NCI-H526 treated with DMSO at 0.1 percent for 48 hours (cell line): ENCODE data around the gene TECPR1.
A peak's percentile ranks its signal among the peaks of the same experiment; 100 is the strongest.

Experiments
- DNase-seq: peaks from one replicate; lab custom pipeline; 2025; lab: John Stamatoyannopoulos, UW

TECPR1 gene

GRCh38 chr7:98211676-98212531 is 40.1 kb downstream of the TECPR1 start:
- no peak for DNase-seq

GRCh38 chr7:98211221-98211675 is 40.8 kb downstream of the TECPR1 start, which contains the start of gene BHLHA15:
BHLHA15 (plus strand) TSS chr7:98211439; CDS start chr7:98212310, 871 bp downstream.
- no peak for DNase-seq

GRCh38 chr7:98210513-98211220 is 41.4 kb downstream of the TECPR1 start:
- no peak for DNase-seq

- no peak for DNase-seq
Measured at GRCh38 chr7:98209166-98209920, 42.7 kb downstream of the TECPR1 start.

GRCh38 chr7:98206451-98207330 is 45.3 kb downstream of the TECPR1 start:
- no peak for DNase-seq

GRCh38 chr7:98205162-98205845 is 46.7 kb downstream of the TECPR1 start:
- DNase-seq = no peak

GRCh38 chr7:98204670-98205069 is 47.4 kb downstream of the TECPR1 start:
- DNase-seq = no peak

- DNase-seq = no peak
Measured at GRCh38 chr7:98203964-98204605, 47.9 kb downstream of the TECPR1 start.

GRCh38 chr7:98203261-98203963 is 48.6 kb downstream of the TECPR1 start:
- no peak for DNase-seq

GRCh38 chr7:98202367-98203195 is 49.5 kb downstream of the TECPR1 start:
- DNase-seq = no peak

- DNase-seq = peak; percentile 83
Measured at GRCh38 chr7:98200364-98200763, 51.7 kb downstream of the TECPR1 start.

- no peak for DNase-seq
Measured at GRCh38 chr7:98199131-98199530, 52.9 kb downstream of the TECPR1 start.

- no peak for DNase-seq
Measured at GRCh38 chr7:98196706-98197605, 55.1 kb downstream of the TECPR1 start.

GRCh38 chr7:98194672-98195457 is 57.2 kb downstream of the TECPR1 start:
- no peak for DNase-seq

- no peak for DNase-seq
Measured at GRCh38 chr7:98194186-98194585, 57.8 kb downstream of the TECPR1 start.

- no peak for DNase-seq
Measured at GRCh38 chr7:98193474-98194180, 58.4 kb downstream of the TECPR1 start.
